ENCODE results near the gene PRRT1. TPM values are rescaled to one million over a fixed set of nuclear protein-coding genes. Genes with fewer than 3 reads are reported as not detected.
"Not testable (repeated sequence)": the region's sequence is repeated elsewhere in the genome, so short reads cannot be mapped to it uniquely, and the experiment has no call there.

The PRRT1 gene
- total RNA-seq, 1 experiment from 2014 or later: 12.6 TPM

GRCh38 chr6:32102255-32102654 is 49.5 kb downstream of the PRRT1 start:
- no peak overlapping the region for H3K4me2 ChIP-seq
- no peak overlapping the region for H2AFZ ChIP-seq
- no peaks in the 10 kb centered on the region for H3K36me3 ChIP-seq (ENCODE audit: low read depth)
- H3K4me1 ChIP-seq (replicated peaks; ENCODE audit: insufficient read depth): peaks cover 2% of the 10 kb centered on the region; the same call in 1 of the 2 replicates
- TF ChIP-seq EZH2 (IDR thresholded peaks at IDR 0.05; ENCODE audit: low read depth): no peak
- no peak for TF ChIP-seq CTCF (conservative IDR thresholded peaks at IDR 0.05)
- no peak overlapping the region for H3K4me3 ChIP-seq
- DNase-seq: no peak
- H3K9me3 ChIP-seq (ENCODE audit: insufficient read depth, low read depth): no peaks in the 10 kb centered on the region
- CTCF ChIA-PET: no interaction called here
- no TSS peak for BruUV-seq (replicated peaks)
- no peaks in the 10 kb centered on the region; the same call in 1 of the 2 replicates for H3F3A ChIP-seq (ENCODE audit: insufficient read depth, low read depth)
- H3K79me2 ChIP-seq (ENCODE audit: low read depth): no peaks in the 10 kb centered on the region
- no peaks in the 10 kb centered on the region for H4K20me1 ChIP-seq (ENCODE audit: insufficient read depth)
- H3K27me3 ChIP-seq (ENCODE audit: insufficient read depth, low read depth): no peaks in the 10 kb centered on the region
- H3K9me2 ChIP-seq (ENCODE audit: insufficient read depth): no peaks in the 10 kb centered on the region
- H3K27ac ChIP-seq: no peak overlapping the region
- POLR2A ChIA-PET (ENCODE audit: unreplicated experiment): interaction anchor here (0.6 kb wide), 1 partner anchor 10 kb away, joined by 7 read pairs; no protein-coding TSS in a partner anchor
- intact Hi-C loops (cut with micrococcal nuclease; ENCODE audit: unreplicated experiment): no loop called here

GRCh38 chr6:32100251-32100650 is 51.5 kb downstream of the PRRT1 start:
- H3K27me3 ChIP-seq (ENCODE audit: insufficient read depth, low read depth); CTCF ChIA-PET; H3F3A ChIP-seq (ENCODE audit: insufficient read depth, low read depth); H3K27ac ChIP-seq; H2AFZ ChIP-seq; H3K9me3 ChIP-seq (ENCODE audit: insufficient read depth, low read depth); DNase-seq; H4K20me1 ChIP-seq (ENCODE audit: insufficient read depth); POLR2A ChIA-PET (ENCODE audit: unreplicated experiment); H3K79me2 ChIP-seq (ENCODE audit: low read depth); H3K4me2 ChIP-seq; intact Hi-C loops (cut with micrococcal nuclease; ENCODE audit: unreplicated experiment); H3K9me2 ChIP-seq (ENCODE audit: insufficient read depth); H3K4me3 ChIP-seq; H3K36me3 ChIP-seq (ENCODE audit: low read depth); H3K4me1 ChIP-seq (replicated peaks; ENCODE audit: insufficient read depth); BruUV-seq (replicated peaks): not testable (repeated sequence)

Small RNA genes lying within 50 kb of the gene (microRNA-seq; reads per million reads assigned to microRNA genes)
- gene MIR6721 (ENCODE audit: borderline number of aligned reads, borderline replicate concordance) (3.4 reads per million), gene MIR6833 (ENCODE audit: borderline number of aligned reads, borderline replicate concordance) (not detected)

Other genes starting within 250 kb of the PRRT1 start
- gene ZBTB12, start 249.9 kb downstream of the PRRT1 start, total RNA-seq (2021): 16.2 and 20.3 TPM in 2 replicates
- gene C2, start 224.2 kb downstream of the PRRT1 start, total RNA-seq (2021): 0.96 and 2.4 TPM in 2 replicates
- gene CFB, start 205.8 kb downstream of the PRRT1 start, total RNA-seq (2021): 22.6 and 25.5 TPM in 2 replicates
- gene NELFE, start 193.0 kb downstream of the PRRT1 start, total RNA-seq (2021): 43.0 and 50.8 TPM in 2 replicates
- 67.9 and 86.0 TPM in 2 replicates for gene SKIC2, start 192.8 kb downstream of the PRRT1 start, total RNA-seq (2021)
- 24.5 and 36.0 TPM in 2 replicates for gene DXO, start 179.8 kb downstream of the PRRT1 start, total RNA-seq (2021)
- 7.0 and 9.3 TPM in 2 replicates for gene C4A, start 169.9 kb downstream of the PRRT1 start, total RNA-seq (2021)
- 7.5 and 8.3 TPM in 2 replicates for gene C4B, start 137.1 kb downstream of the PRRT1 start, total RNA-seq (2021)
- 0.33 TPM in 1 of 2 replicates, not detected in the other for gene CYP21A2, start 113.5 kb downstream of the PRRT1 start, total RNA-seq (2021)
- 15.1 and 22.1 TPM in 2 replicates for gene TNXB, start 42.6 kb downstream of the PRRT1 start, total RNA-seq (2021)
- 87.2 and 102 TPM in 2 replicates for gene ATF6B, start 23.7 kb downstream of the PRRT1 start, total RNA-seq (2021)
- 11.6 and 12.6 TPM in 2 replicates for gene FKBPL, start 21.7 kb downstream of the PRRT1 start, total RNA-seq (2021)
- 38.2 and 42.5 TPM in 2 replicates for gene PPT2, start 2.2 kb upstream of the PRRT1 start, total RNA-seq (2021)
- 23.3 and 26.0 TPM in 2 replicates for gene EGFL8, start 12.7 kb upstream of the PRRT1 start, total RNA-seq (2021)
- gene AGPAT1, start 24.1 kb upstream of the PRRT1 start, total RNA-seq (2021): 58.9 and 61.7 TPM in 2 replicates
- gene RNF5, start 26.5 kb upstream of the PRRT1 start, total RNA-seq (2021): 45.6 and 51.3 TPM in 2 replicates
- gene AGER, start 32.3 kb upstream of the PRRT1 start, total RNA-seq (2021): 18.1 and 20.4 TPM in 2 replicates
- 88.2 and 89.3 TPM in 2 replicates for gene PBX2, start 38.3 kb upstream of the PRRT1 start, total RNA-seq (2021)
- 8.6 and 10.4 TPM in 2 replicates for gene GPSM3, start 40.7 kb upstream of the PRRT1 start, total RNA-seq (2021)
- gene NOTCH4, start 72.1 kb upstream of the PRRT1 start, total RNA-seq (2021): 1.2 and 1.5 TPM in 2 replicates
- not detected in 2 replicates for gene TSBP1, start 220.0 kb upstream of the PRRT1 start, total RNA-seq (2021)

Data from PC-9 (cell line).